Measurements from ENCODE around the gene THUMPD2.
"Not testable (repeated sequence)": the region's sequence is repeated elsewhere in the genome, so short reads cannot be mapped to it uniquely, and the experiment has no call there.

THUMPD2 gene

DNA sequence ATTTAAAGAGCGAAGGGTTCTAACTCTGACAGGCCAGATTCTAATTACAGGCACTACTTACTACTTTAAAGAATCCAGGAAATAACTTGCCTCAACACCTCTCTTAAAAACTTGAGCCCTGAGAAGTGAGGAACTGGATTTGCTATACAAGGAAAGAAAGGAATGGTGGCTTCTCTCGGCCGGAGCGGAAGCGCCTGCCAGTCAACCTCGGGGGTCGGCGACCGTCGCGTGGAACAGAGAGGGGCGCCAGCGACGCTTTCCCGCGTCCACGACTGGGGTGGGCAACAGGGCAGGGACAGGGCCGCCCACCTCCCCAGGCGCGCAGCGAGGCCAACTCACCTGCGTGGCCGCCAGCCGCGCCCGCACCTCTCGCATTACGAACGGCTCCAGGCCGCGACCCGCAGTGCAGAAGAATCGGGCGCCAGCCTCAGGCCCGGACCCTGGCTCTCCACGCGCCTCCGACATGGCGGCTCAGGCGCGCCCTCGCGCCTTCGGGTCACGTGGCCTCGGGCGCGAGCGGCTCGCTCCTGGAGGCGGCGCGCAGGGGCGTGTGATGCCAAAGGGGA is at the start of gene THUMPD2:
Gene THUMPD2, minus strand, starts transcription at position 484 of the 566 bp plus-strand sequence. Its CDS starts 19 bp downstream, at position 465.
- DNase-seq, result peak; percentile 41

GRCh38 chr2:39821871-39822270 is 42.8 kb upstream of the THUMPD2 start:
- no peak for DNase-seq

- no peak for DNase-seq
Measured at GRCh38 chr2:39816845-39817244, 37.8 kb upstream of the THUMPD2 start.

GRCh38 chr2:39816428-39816827 is 37.4 kb upstream of the THUMPD2 start:
- DNase-seq, result no peak

- DNase-seq, result no peak
Measured at GRCh38 chr2:39805936-39806608, 27.0 kb upstream of the THUMPD2 start.

DNA sequence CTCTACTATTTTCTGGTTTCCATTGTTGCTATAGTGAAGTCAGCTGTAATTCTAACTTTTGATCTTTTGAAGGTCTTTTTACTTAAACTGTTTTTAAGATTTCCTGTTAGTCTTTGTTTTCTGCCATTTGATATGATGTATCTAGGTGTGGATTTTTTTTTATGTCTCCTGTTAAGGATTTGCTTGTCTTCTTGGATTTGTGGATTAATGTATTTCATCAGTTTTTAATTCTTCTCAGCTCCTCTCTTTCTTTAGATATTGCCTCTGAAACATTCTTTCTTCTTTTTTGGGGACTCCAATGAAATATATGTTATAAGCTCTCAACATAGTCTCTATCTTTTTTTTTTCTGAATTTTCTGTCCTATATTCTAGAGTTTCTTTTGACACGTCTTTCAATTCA is 24.8 kb upstream of the THUMPD2 start:
- no peak for DNase-seq

DNA sequence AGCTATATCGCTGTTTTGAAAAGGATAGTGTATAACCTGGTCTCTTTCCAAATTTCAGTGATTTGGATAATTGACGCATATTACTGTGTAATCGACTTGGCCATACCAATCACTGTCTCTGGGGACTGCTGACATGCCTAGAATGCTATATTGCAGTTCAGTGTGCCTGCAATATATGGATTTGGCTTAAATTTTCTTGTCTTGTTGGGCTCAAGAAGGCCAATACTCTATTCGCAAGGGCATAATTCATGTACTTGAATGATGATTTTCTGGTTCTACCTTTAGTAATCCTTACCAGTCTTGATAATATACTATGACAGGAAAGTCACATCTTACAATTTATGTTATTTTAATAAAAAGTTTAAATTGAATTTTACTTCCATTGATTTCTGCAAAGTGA is 21.7 kb upstream of the THUMPD2 start:
- DNase-seq, result no peak

DNA sequence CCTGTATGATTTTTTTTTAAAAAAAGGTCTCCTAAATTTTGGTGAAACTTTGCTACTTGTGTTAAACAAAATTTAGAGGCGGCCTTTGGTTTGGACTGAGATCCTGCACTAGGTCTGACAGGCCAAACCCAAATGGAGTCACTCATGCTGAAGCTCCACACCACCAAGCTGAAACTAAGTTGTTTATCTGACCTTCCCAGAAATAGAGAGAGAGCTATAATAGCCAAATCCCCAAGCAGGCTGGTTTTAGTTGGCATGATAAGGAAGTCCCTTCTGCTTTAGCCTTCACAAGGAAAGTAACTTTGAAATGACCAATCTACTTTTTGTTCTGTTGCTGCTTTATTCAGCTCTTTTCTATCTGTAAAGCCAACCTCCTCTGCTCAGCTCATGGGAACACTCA is 17.1 kb upstream of the THUMPD2 start:
- no peak for DNase-seq

DNA sequence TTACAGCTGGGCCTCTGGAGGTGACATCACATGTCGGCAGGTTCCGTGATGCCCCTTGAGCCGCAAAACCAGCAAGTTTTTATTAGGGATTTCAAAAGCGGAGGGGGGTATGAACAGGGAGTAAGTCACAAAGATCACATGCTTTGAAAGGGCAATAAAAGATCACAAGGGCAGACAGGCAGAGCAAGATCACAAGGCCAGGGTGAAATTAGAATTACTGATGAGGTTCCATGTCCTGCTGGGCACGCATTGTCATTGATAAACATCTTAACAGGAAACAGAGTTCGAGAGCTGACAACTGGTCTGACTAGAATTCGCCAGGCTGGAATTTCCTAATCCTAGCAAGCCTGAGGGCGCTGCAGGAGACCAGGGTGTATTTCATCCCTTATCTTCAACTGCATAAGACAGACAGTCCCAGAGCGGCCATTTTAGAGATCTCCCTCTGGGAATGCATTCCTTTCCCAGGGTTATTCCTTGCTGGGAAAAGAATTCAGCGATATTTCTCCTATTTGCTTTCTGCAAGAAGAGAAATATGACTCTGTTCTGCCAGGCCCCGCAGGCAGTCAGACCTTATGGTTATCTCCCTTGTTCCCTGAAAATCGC is 11.3 kb upstream of the THUMPD2 start:
- not testable (repeated sequence) for DNase-seq

DNA sequence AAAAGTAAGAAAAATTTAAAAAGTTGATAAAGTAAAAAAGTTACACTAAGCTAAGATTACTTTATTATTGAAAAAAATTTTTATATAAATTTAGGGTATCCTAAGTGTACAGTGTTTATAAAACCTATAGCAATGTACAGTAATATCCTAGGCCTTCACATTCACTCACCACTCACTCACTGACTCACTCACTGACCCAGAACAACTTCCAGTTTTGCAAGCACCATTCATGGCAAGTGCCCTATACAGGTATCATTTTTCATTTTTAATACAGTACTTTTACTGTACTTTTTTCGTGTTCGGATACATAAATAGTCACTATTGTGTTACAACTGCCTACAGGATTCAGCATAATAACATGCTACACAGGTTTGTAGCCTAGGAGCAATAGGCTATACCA is 8.9 kb upstream of the THUMPD2 start:
- DNase-seq, result no peak

- DNase-seq, result no peak
Measured at GRCh38 chr2:39786761-39787522, 7.9 kb upstream of the THUMPD2 start.

DNA sequence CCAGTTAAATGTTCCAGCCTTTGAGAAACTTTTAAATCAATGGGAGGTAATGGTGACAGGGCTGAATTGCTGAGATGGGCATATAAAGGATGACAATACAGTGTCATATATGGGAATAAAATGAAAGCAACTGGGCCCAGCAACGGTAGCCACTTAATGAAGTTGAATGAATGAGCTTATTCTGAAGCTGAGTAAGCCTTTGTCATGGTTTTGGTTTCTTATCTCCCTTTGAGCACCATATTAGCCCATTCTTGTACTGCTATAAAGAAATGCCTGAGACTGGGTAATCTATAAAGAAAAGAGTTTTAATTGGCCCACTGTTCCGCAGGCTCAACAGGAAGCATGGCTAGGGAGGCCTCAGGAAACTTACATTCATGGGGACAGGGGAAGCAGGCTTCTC is 3.5 kb upstream of the THUMPD2 start:
- no peak for DNase-seq

GRCh38 chr2:39781697-39782096 is 2.6 kb upstream of the THUMPD2 start:
- no peak for DNase-seq

DNA sequence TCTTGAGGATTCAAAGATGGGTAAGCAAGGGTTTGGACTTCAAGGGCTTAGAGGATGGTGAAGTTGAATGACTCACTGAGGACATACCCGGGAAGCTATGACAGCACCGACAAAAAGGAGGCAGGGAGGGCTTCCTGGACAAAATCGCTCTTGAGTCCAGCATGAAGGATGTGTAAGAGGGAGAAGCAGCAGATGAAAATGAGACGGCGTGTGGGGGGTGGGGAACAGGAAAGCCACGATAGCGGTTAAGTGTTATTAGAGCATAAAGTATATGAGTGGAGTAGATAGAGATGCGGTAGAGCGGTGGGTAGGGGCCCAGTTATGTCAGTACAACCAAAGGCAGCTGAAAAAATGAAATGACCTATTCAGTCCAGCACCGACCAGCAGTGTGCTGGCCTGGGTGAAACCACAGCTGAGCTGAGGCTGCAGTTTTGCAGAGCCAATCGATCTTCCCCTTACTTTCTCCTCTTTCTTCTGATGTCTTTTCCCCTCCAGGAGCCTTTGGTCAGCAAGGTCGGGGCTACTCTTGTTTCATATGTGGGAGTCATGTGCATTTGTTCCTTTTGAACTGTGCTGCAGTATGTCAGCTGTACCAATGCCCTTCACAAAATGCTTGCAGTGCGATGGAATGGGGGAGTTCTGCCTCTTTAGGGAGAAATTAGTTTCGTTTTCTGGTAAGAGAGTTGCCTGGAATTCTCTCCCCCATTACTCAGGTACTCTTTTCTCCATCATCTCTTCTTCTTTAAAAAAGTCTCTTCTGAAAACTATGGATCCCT is 2.0 kb upstream of the THUMPD2 start:
- DNase-seq, result no peak

DNA sequence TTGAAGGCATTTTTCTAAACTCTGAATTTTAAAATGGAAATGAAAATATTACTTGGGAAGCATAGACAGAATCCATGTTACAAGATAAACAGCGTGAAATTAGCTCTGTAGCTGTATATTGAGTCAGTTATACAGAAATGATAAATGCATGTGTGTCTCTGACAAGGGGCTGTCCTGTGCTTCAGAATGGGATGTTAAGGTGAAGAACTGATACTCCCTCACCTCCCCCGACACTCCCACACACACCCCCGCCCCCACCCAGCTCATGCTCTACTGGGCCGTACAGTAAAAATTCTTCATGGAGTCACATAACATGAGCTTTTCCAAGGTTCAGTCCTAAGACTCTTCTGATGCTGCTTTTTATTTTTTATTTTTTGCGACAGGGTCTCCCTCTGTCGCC is 869 bp upstream of the THUMPD2 start:
- DNase-seq, result no peak

- DNase-seq, result no peak
Measured at GRCh38 chr2:39779341-39779851, 338 bp upstream of the THUMPD2 start.

- DNase-seq, result no peak
Measured at GRCh38 chr2:39778233-39778632, 825 bp downstream of the THUMPD2 start.

GRCh38 chr2:39772812-39773152 is 6.3 kb downstream of the THUMPD2 start:
- no peak for DNase-seq

GRCh38 chr2:39772086-39772811 is 6.8 kb downstream of the THUMPD2 start:
- no peak for DNase-seq

DNA sequence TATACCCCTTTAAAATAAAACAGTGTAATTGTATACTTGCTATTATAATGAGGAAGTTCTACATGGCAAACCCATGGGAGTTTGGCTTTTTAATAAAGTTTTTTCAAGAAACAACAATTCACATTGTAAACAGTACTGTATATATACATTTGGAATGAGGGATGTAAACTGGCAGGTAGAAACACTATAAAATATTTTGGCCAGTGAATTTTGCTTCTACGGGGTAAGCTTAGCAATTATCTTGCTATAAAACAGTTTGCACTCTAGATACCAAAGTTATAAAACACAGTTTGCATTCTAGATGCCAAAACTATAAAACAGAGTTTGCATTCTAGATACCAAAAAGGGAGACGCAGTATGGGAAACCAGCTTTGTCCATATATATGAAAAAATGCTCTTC is 16.6 kb downstream of the THUMPD2 start:
- DNase-seq, result no peak

DNA sequence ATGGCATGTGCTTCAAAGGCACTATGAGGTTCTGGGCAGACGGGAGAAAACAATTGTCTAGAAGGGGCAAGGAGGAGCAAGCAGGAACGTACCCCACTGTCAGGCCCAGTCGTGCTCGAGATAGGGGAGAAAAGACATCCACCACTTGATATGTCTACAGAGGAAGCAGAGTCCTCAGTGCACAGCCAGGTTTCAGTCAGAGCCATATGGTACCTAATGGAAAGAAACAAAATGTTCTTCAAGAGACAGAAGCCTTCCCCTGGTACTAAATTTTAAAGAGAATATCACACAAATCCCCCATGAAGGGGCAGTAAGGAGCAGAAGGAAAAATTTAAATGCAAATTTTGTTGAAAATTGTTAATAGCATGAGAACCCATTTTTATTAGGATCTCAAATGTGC is 21.9 kb downstream of the THUMPD2 start:
- no peak for DNase-seq

- DNase-seq, result no peak
Measured at GRCh38 chr2:39755466-39755865, 23.6 kb downstream of the THUMPD2 start.
